ENCODE results near the gene VWA3B. TPM values are rescaled to one million over a fixed set of nuclear protein-coding genes. Genes with fewer than 3 reads are reported as not detected.

Gene VWA3B
- total RNA-seq, 2 experiments from 2014 or later = 0.43 TPM; not detected in 1

GRCh38 chr2:98281607-98282006 lies 194.6 kb downstream of the VWA3B start:
- no peaks in the 10 kb centered on the region for H3K4me1 Mint-ChIP-seq (ENCODE audit: low read depth)
- H3K27me3 Mint-ChIP-seq (ENCODE audit: low read depth) = peaks cover 25% of the 10 kb centered on the region
- H3K36me3 Mint-ChIP-seq (ENCODE audit: low read depth) = no peaks in the 10 kb centered on the region
- H3K9me3 Mint-ChIP-seq = no peaks in the 10 kb centered on the region
- CTCF ChIA-PET = interaction anchor here (0.6 kb wide), 1 partner anchor 11 kb away, joined by 3 read pairs; no protein-coding TSS in a partner anchor
- H3K4me3 Mint-ChIP-seq = no peak overlapping the region
- intact Hi-C loops (cut with micrococcal nuclease) = no loop called here
- DNase-seq = no peak
- H3K27ac Mint-ChIP-seq = no peak overlapping the region

- H3K4me3 Mint-ChIP-seq = no peak overlapping the region
- CTCF ChIA-PET = no interaction called here
- no peak overlapping the region for H3K27ac Mint-ChIP-seq
- intact Hi-C loops (cut with micrococcal nuclease) = no loop called here
- H3K9me3 Mint-ChIP-seq = no peaks in the 10 kb centered on the region
- DNase-seq = no peak
- no peaks in the 10 kb centered on the region for H3K4me1 Mint-ChIP-seq (ENCODE audit: low read depth)
- no peaks in the 10 kb centered on the region for H3K36me3 Mint-ChIP-seq (ENCODE audit: low read depth)
- H3K27me3 Mint-ChIP-seq (ENCODE audit: low read depth) = peaks cover 29% of the 10 kb centered on the region
Measured at GRCh38 chr2:98282109-98282508, 195.1 kb downstream of the VWA3B start.

- Mint-ChIP-seq H3K9me3 (peaks cover 8% of the 10 kb centered on the region), H3K36me3 (ENCODE audit: low read depth) (no peaks in the 10 kb centered on the region), H3K27me3 (ENCODE audit: low read depth) (peaks cover 21% of the 10 kb centered on the region), H3K27ac (no peak overlapping the region), H3K4me3 (no peak overlapping the region), H3K4me1 (ENCODE audit: low read depth) (no peaks in the 10 kb centered on the region)
- intact Hi-C loops (cut with micrococcal nuclease) = loop anchor here (10.0 kb wide), 1 partner anchor 92 kb away; no protein-coding TSS in a partner anchor
- CTCF ChIA-PET = no interaction called here
- no peak for DNase-seq
Measured at GRCh38 chr2:98293030-98293429, 206.1 kb downstream of the VWA3B start.

GRCh38 chr2:98293931-98294687 lies 207.1 kb downstream of the VWA3B start:
- Mint-ChIP-seq H3K27ac (no peak overlapping the region), H3K4me3 (no peak overlapping the region), H3K36me3 (ENCODE audit: low read depth) (no peaks in the 10 kb centered on the region), H3K9me3 (peaks cover 8% of the 10 kb centered on the region), H3K4me1 (ENCODE audit: low read depth) (no peaks in the 10 kb centered on the region), H3K27me3 (ENCODE audit: low read depth) (peaks cover 19% of the 10 kb centered on the region)
- no peak for DNase-seq
- intact Hi-C loops (cut with micrococcal nuclease) = loop anchor here (10.0 kb wide), 1 partner anchor 91 kb away; no protein-coding TSS in a partner anchor
- CTCF ChIA-PET = no interaction called here

- intact Hi-C loops (cut with micrococcal nuclease) = loop anchor here (10.0 kb wide), 1 partner anchor 90 kb away; no protein-coding TSS in a partner anchor
- H3K27me3 Mint-ChIP-seq (ENCODE audit: low read depth) = peaks cover 19% of the 10 kb centered on the region
- peaks cover 6% of the 10 kb centered on the region for H3K9me3 Mint-ChIP-seq
- H3K27ac Mint-ChIP-seq = no peak overlapping the region
- CTCF ChIA-PET = no interaction called here
- no peaks in the 10 kb centered on the region for H3K36me3 Mint-ChIP-seq (ENCODE audit: low read depth)
- no peak for DNase-seq
- H3K4me1 Mint-ChIP-seq (ENCODE audit: low read depth) = no peaks in the 10 kb centered on the region
- no peak overlapping the region for H3K4me3 Mint-ChIP-seq
Measured at GRCh38 chr2:98294711-98295110, 207.7 kb downstream of the VWA3B start.

GRCh38 chr2:98295275-98295674 lies 208.3 kb downstream of the VWA3B start:
- Mint-ChIP-seq H3K4me3 (no peak overlapping the region), H3K27ac (no peak overlapping the region), H3K27me3 (ENCODE audit: low read depth) (peaks cover 19% of the 10 kb centered on the region), H3K4me1 (ENCODE audit: low read depth) (no peaks in the 10 kb centered on the region), H3K9me3 (no peaks in the 10 kb centered on the region), H3K36me3 (ENCODE audit: low read depth) (no peaks in the 10 kb centered on the region)
- intact Hi-C loops (cut with micrococcal nuclease) = loop anchor here (10.0 kb wide), 1 partner anchor 90 kb away; no protein-coding TSS in a partner anchor
- CTCF ChIA-PET = no interaction called here
- DNase-seq = no peak

- DNase-seq = no peak
- Mint-ChIP-seq H3K27ac (no peak overlapping the region), H3K9me3 (no peaks in the 10 kb centered on the region), H3K4me1 (ENCODE audit: low read depth) (no peaks in the 10 kb centered on the region), H3K4me3 (no peak overlapping the region), H3K36me3 (ENCODE audit: low read depth) (no peaks in the 10 kb centered on the region), H3K27me3 (ENCODE audit: low read depth) (peaks cover 17% of the 10 kb centered on the region)
- intact Hi-C loops (cut with micrococcal nuclease) = loop anchor here (10.0 kb wide), 1 partner anchor 89 kb away; no protein-coding TSS in a partner anchor
- CTCF ChIA-PET = no interaction called here
Measured at GRCh38 chr2:98295721-98296414, 208.9 kb downstream of the VWA3B start.

GRCh38 chr2:98296440-98296839 lies 209.5 kb downstream of the VWA3B start:
- Mint-ChIP-seq H3K27me3 (ENCODE audit: low read depth) (peaks cover 12% of the 10 kb centered on the region), H3K27ac (no peak overlapping the region), H3K9me3 (no peaks in the 10 kb centered on the region), H3K4me1 (ENCODE audit: low read depth) (no peaks in the 10 kb centered on the region), H3K36me3 (ENCODE audit: low read depth) (no peaks in the 10 kb centered on the region), H3K4me3 (no peak overlapping the region)
- CTCF ChIA-PET = no interaction called here
- intact Hi-C loops (cut with micrococcal nuclease) = loop anchor here (10.0 kb wide), 1 partner anchor 88 kb away; no protein-coding TSS in a partner anchor
- DNase-seq = no peak

GRCh38 chr2:98297817-98298682 lies 211.1 kb downstream of the VWA3B start:
- Mint-ChIP-seq H3K9me3 (no peaks in the 10 kb centered on the region), H3K27ac (no peak overlapping the region), H3K4me1 (ENCODE audit: low read depth) (no peaks in the 10 kb centered on the region), H3K27me3 (ENCODE audit: low read depth) (peaks cover 12% of the 10 kb centered on the region), H3K36me3 (ENCODE audit: low read depth) (no peaks in the 10 kb centered on the region), H3K4me3 (no peak overlapping the region)
- DNase-seq = no peak
- intact Hi-C loops (cut with micrococcal nuclease) = loop anchor here (10.0 kb wide), 1 partner anchor 87 kb away; no protein-coding TSS in a partner anchor
- CTCF ChIA-PET = interaction anchor here (0.5 kb wide), 1 partner anchor 366 kb away, joined by 4 read pairs; no protein-coding TSS in a partner anchor

GRCh38 chr2:98298683-98299164 lies 211.8 kb downstream of the VWA3B start:
- Mint-ChIP-seq H3K36me3 (ENCODE audit: low read depth) (no peaks in the 10 kb centered on the region), H3K27ac (no peak overlapping the region), H3K9me3 (no peaks in the 10 kb centered on the region), H3K4me3 (no peak overlapping the region), H3K27me3 (ENCODE audit: low read depth) (peaks cover 12% of the 10 kb centered on the region), H3K4me1 (ENCODE audit: low read depth) (no peaks in the 10 kb centered on the region)
- intact Hi-C loops (cut with micrococcal nuclease) = loop anchor here (10.0 kb wide), 1 partner anchor 86 kb away; no protein-coding TSS in a partner anchor
- CTCF ChIA-PET = no interaction called here
- no peak for DNase-seq

GRCh38 chr2:98299211-98299905 lies 212.4 kb downstream of the VWA3B start:
- intact Hi-C loops (cut with micrococcal nuclease) = loop anchor here (10.0 kb wide), 1 partner anchor 85 kb away; no protein-coding TSS in a partner anchor
- Mint-ChIP-seq H3K4me3 (no peak overlapping the region), H3K36me3 (ENCODE audit: low read depth) (no peaks in the 10 kb centered on the region), H3K27ac (no peak overlapping the region), H3K4me1 (ENCODE audit: low read depth) (no peaks in the 10 kb centered on the region), H3K9me3 (no peaks in the 10 kb centered on the region), H3K27me3 (ENCODE audit: low read depth) (peaks cover 11% of the 10 kb centered on the region)
- CTCF ChIA-PET = no interaction called here
- DNase-seq = no peak

All from activated naive CD4-positive, alpha-beta T cell treated with anti-CD3 and anti-CD28 coated beads for 36 hours (primary cell).